Thoracic aorta (tissue), 2 donors: ENCODE data around the gene PITX3. TPM values are rescaled to one million over a fixed set of nuclear protein-coding genes. Genes with fewer than 3 reads are reported as not detected.

Source experiments
- ATAC-seq: fragments of 150-250 bp; one replicate; pipeline ENCODE4 v1.8.0; 2017; ENCODE audit warnings: low read depth; ENCODE audit not compliant: insufficient number of reproducible peaks, low FRiP score
- DNase-seq: peaks from one replicate; pipeline ENCODE4 v3.0.0-alpha.2; 2020; ENCODE audit warnings: low spot score
- H3K27ac ChIP-seq, 2 donors: fragments of 200-600 bp; sonication (generic); 1 replicate in 1 of 2; 2 replicates in 1 of 2; pipeline ENCODE4 v1.5.1; 2016; ENCODE audit warnings: mild to moderate bottlenecking in 2 of 2, moderate library complexity in 2 of 2
- H3K27me3 ChIP-seq: fragments of 200-600 bp; sonication (generic); replicated peaks from 2 replicates; pipeline ENCODE4 v1.6.0; 2016; ENCODE audit warnings: mild to moderate bottlenecking; ENCODE audit not compliant: insufficient read depth
- H3K36me3 ChIP-seq: fragments of 200-600 bp; sonication (generic); one replicate; pipeline ENCODE4 v1.5.1; 2016
- H3K4me1 ChIP-seq, 2 donors: fragments of 200-600 bp; sonication (generic); 1 replicate in 1 of 2; 2 replicates in 1 of 2; pipeline versions ENCODE4 v1.5.1 to v1.6.0; 2016; ENCODE audit warnings: low read depth in 2 of 2, mild to moderate bottlenecking in 1 of 2; ENCODE audit not compliant: control insufficient read depth in 1 of 2
- H3K4me3 ChIP-seq: fragments of 200-600 bp; sonication (generic); 2 replicates; pipeline ENCODE4 v1.5.1; 2016; ENCODE audit warnings: mild to moderate bottlenecking
- H3K9me3 ChIP-seq: fragments of 200-600 bp; sonication (generic); 2 replicates; pipeline ENCODE4 v1.5.1; 2016
- CTCF ChIP-seq: fragments of 200-600 bp; sonication (generic); IDR thresholded peaks from one replicate; pipeline ENCODE4 v1.5.1; 2019; ENCODE audit warnings: antibody characterized with exemption
- total RNA-seq, 2 donors: library from RNA; depleted of rRNA; stranded (reverse); fragments of >200 nt; gene quantifications; one replicate each; pipeline versions ENCODE4 v1.1.0 to v1.2.3, GENCODE V29; 2016

Gene PITX3
- total RNA-seq, 2 donors from 2014 or later, result not detected

- DNase-seq (no peak), ATAC-seq (no peak)
- H3K27ac ChIP-seq, result no peak overlapping the region
- H3K9me3 ChIP-seq, result no peaks in the 10 kb centered on the region
- no peak overlapping the region for H3K4me3 ChIP-seq
- H3K36me3 ChIP-seq, result no peaks in the 10 kb centered on the region
- no peaks in the 10 kb centered on the region for H3K27me3 ChIP-seq
- H3K4me1 ChIP-seq, result peaks cover 2 to 8% of the 10 kb centered on the region in 2 donors
- TF ChIP-seq CTCF, result no peak
These were observed 44.9 kb upstream of the PITX3 start for GRCh38 chr10:102286216-102286615.

- Histone ChIP-seq H3K36me3 (no peaks in the 10 kb centered on the region), H3K27ac (no peak overlapping the region), H3K27me3 (no peaks in the 10 kb centered on the region), H3K9me3 (no peaks in the 10 kb centered on the region), H3K4me3 (no peak overlapping the region), H3K4me1 (peaks cover 10 to 16% of the 10 kb centered on the region in 2 donors)
- DNase-seq, result no peak
- TF ChIP-seq CTCF, result no peak
- no peak for ATAC-seq
These were observed 43.8 kb upstream of the PITX3 start for GRCh38 chr10:102285133-102285532.

- ATAC-seq, result no peak
- Histone ChIP-seq H3K4me1 (peaks cover 12 to 20% of the 10 kb centered on the region in 2 donors), H3K4me3 (no peak overlapping the region), H3K9me3 (no peaks in the 10 kb centered on the region), H3K27ac (no peak overlapping the region), H3K27me3 (no peaks in the 10 kb centered on the region), H3K36me3 (no peaks in the 10 kb centered on the region)
- no peak for TF ChIP-seq CTCF
- DNase-seq, result no peak
These were observed 43.2 kb upstream of the PITX3 start for GRCh38 chr10:102284531-102284930.

GRCh38 chr10:102283890-102284289 is 42.6 kb upstream of the PITX3 start:
- Histone ChIP-seq H3K4me1 (peaks cover 18 to 20% of the 10 kb centered on the region in 2 donors), H3K27ac (no peak overlapping the region), H3K27me3 (no peaks in the 10 kb centered on the region), H3K4me3 (no peak overlapping the region), H3K9me3 (no peaks in the 10 kb centered on the region), H3K36me3 (no peaks in the 10 kb centered on the region)
- DNase-seq (no peak), ATAC-seq (no peak)
- no peak for TF ChIP-seq CTCF

GRCh38 chr10:102283488-102283887 is 42.2 kb upstream of the PITX3 start:
- ATAC-seq, result no peak
- DNase-seq, result no peak
- Histone ChIP-seq H3K4me3 (no peak overlapping the region), H3K9me3 (no peaks in the 10 kb centered on the region), H3K4me1 (peaks cover 19 to 20% of the 10 kb centered on the region in 2 donors), H3K27me3 (no peaks in the 10 kb centered on the region), H3K36me3 (no peaks in the 10 kb centered on the region), H3K27ac (no peak overlapping the region)
- no peak for TF ChIP-seq CTCF
